HL-60 (cell line): ENCODE results near the gene ZNF346.

Experiments
- CTCF ChIP-seq: IDR thresholded peaks from one replicate; pipeline ENCODE4 v1.5.1; 2011; ENCODE audit warnings: low read length, control low read depth, inconsistent platforms; ENCODE audit not compliant: insufficient read depth
- GABPA ChIP-seq: IDR thresholded peaks from 2 replicates; pipeline ENCODE4 v1.6.1; 2012; ENCODE audit warnings: low read depth

- TF ChIP-seq CTCF (no peak), GABPA (no peak)
Measured at GRCh38 chr5:177066224-177066623, 43.7 kb downstream of the ZNF346 start.
